ENCODE data around the gene S100A2.
"Not testable (repeated sequence)": the region's sequence is repeated elsewhere in the genome, so short reads cannot be mapped to it uniquely, and the experiment has no call there.

Gene S100A2

GRCh38 chr1:153527023-153527682 is 38.5 kb downstream of the S100A2 start:
- Histone ChIP-seq H3K9me2 (replicated peaks; ENCODE audit: low read depth, low read length) (no peaks in the 10 kb centered on the region), H3K4me3 (ENCODE audit: low read length, poor library complexity, severe bottlenecking) (no peak overlapping the region), H4K20me1 (ENCODE audit: insufficient read depth, low read length, poor library complexity, severe bottlenecking) (no peaks in the 10 kb centered on the region), H3K9me3 (ENCODE audit: insufficient read depth, low read depth, low read length) (no peaks in the 10 kb centered on the region), H3K9ac (ENCODE audit: low read depth, low read length, poor library complexity, severe bottlenecking) (no peak overlapping the region), H3K4me1 (ENCODE audit: insufficient read depth, low read length, poor library complexity, severe bottlenecking) (peaks cover 22% of the 10 kb centered on the region), H3K36me3 (ENCODE audit: insufficient read depth, low read length) (no peaks in the 10 kb centered on the region), H3K4me2 (ENCODE audit: low read depth, low read length, poor library complexity, severe bottlenecking) (no peak overlapping the region), H3K79me2 (ENCODE audit: insufficient read depth, low read length) (no peaks in the 10 kb centered on the region), H3K27me3 (ENCODE audit: insufficient read depth, low read length, poor library complexity, severe bottlenecking) (no peaks in the 10 kb centered on the region), H3F3A (ENCODE audit: low read depth) (peaks cover 13% of the 10 kb centered on the region), H2AFZ (ENCODE audit: low read length) (no peak overlapping the region)
- no peak for TF ChIP-seq EZH2phosphoT487 (IDR thresholded peaks at IDR 0.05; ENCODE audit: borderline replicate concordance)
- TF ChIP-seq CTCF (conservative IDR thresholded peaks at IDR 0.05; ENCODE audit: low read length) = no peak

- Histone ChIP-seq H3K79me2 (ENCODE audit: insufficient read depth, low read length) (no peaks in the 10 kb centered on the region), H4K20me1 (ENCODE audit: insufficient read depth, low read length, poor library complexity, severe bottlenecking) (no peaks in the 10 kb centered on the region), H3K9me2 (replicated peaks; ENCODE audit: low read depth, low read length) (no peaks in the 10 kb centered on the region), H3K9ac (ENCODE audit: low read depth, low read length, poor library complexity, severe bottlenecking) (no peak overlapping the region), H3K27me3 (ENCODE audit: insufficient read depth, low read length, poor library complexity, severe bottlenecking) (no peaks in the 10 kb centered on the region), H3K4me3 (ENCODE audit: low read length, poor library complexity, severe bottlenecking) (no peak overlapping the region), H3K36me3 (ENCODE audit: insufficient read depth, low read length) (no peaks in the 10 kb centered on the region), H3K4me1 (ENCODE audit: insufficient read depth, low read length, poor library complexity, severe bottlenecking) (peaks cover 12% of the 10 kb centered on the region), H3K9me3 (ENCODE audit: insufficient read depth, low read depth, low read length) (no peaks in the 10 kb centered on the region), H2AFZ (ENCODE audit: low read length) (no peak overlapping the region), H3K4me2 (ENCODE audit: low read depth, low read length, poor library complexity, severe bottlenecking) (no peak overlapping the region), H3F3A (ENCODE audit: low read depth) (peaks cover 4% of the 10 kb centered on the region)
- TF ChIP-seq EZH2phosphoT487 (IDR thresholded peaks at IDR 0.05; ENCODE audit: borderline replicate concordance) = no peak
- no peak for TF ChIP-seq CTCF (conservative IDR thresholded peaks at IDR 0.05; ENCODE audit: low read length)
These were observed 39.5 kb downstream of the S100A2 start for GRCh38 chr1:153526132-153526543.

- H3K79me2 ChIP-seq (ENCODE audit: insufficient read depth, low read length) = no peaks in the 10 kb centered on the region
- no peaks in the 10 kb centered on the region for H3K27me3 ChIP-seq (ENCODE audit: insufficient read depth, low read length, poor library complexity, severe bottlenecking)
- TF ChIP-seq EZH2phosphoT487 (IDR thresholded peaks at IDR 0.05; ENCODE audit: borderline replicate concordance) = no peak
- TF ChIP-seq CTCF (conservative IDR thresholded peaks at IDR 0.05; ENCODE audit: low read length) = no peak
- H3K4me3 ChIP-seq (ENCODE audit: low read length, poor library complexity, severe bottlenecking) = no peak overlapping the region
- no peaks in the 10 kb centered on the region for H3K36me3 ChIP-seq (ENCODE audit: insufficient read depth, low read length)
- H3F3A ChIP-seq (ENCODE audit: low read depth) = no peaks in the 10 kb centered on the region
- no peak overlapping the region for H3K9ac ChIP-seq (ENCODE audit: low read depth, low read length, poor library complexity, severe bottlenecking)
- H3K4me2 ChIP-seq (ENCODE audit: low read depth, low read length, poor library complexity, severe bottlenecking) = no peak overlapping the region
- no peaks in the 10 kb centered on the region for H3K9me3 ChIP-seq (ENCODE audit: insufficient read depth, low read depth, low read length)
- H4K20me1 ChIP-seq (ENCODE audit: insufficient read depth, low read length, poor library complexity, severe bottlenecking) = no peaks in the 10 kb centered on the region
- H3K4me1 ChIP-seq (ENCODE audit: insufficient read depth, low read length, poor library complexity, severe bottlenecking) = peaks cover 4% of the 10 kb centered on the region
- no peaks in the 10 kb centered on the region for H3K9me2 ChIP-seq (replicated peaks; ENCODE audit: low read depth, low read length)
- no peak overlapping the region for H2AFZ ChIP-seq (ENCODE audit: low read length)
These were observed 40.4 kb downstream of the S100A2 start for GRCh38 chr1:153525088-153525728.

GRCh38 chr1:153522353-153523048 is 43.1 kb downstream of the S100A2 start:
- not testable (repeated sequence) for H3K4me1 ChIP-seq (ENCODE audit: insufficient read depth, low read length, poor library complexity, severe bottlenecking); H3K9me3 ChIP-seq (ENCODE audit: insufficient read depth, low read depth, low read length); H3K27me3 ChIP-seq (ENCODE audit: insufficient read depth, low read length, poor library complexity, severe bottlenecking); H3K9me2 ChIP-seq (replicated peaks; ENCODE audit: low read depth, low read length); H3K36me3 ChIP-seq (ENCODE audit: insufficient read depth, low read length); H3K4me2 ChIP-seq (ENCODE audit: low read depth, low read length, poor library complexity, severe bottlenecking); H4K20me1 ChIP-seq (ENCODE audit: insufficient read depth, low read length, poor library complexity, severe bottlenecking); H3K9ac ChIP-seq (ENCODE audit: low read depth, low read length, poor library complexity, severe bottlenecking); H2AFZ ChIP-seq (ENCODE audit: low read length); H3K4me3 ChIP-seq (ENCODE audit: low read length, poor library complexity, severe bottlenecking); H3F3A ChIP-seq (ENCODE audit: low read depth); H3K79me2 ChIP-seq (ENCODE audit: insufficient read depth, low read length)

- H3K9me3 ChIP-seq (ENCODE audit: insufficient read depth, low read depth, low read length); H3K27me3 ChIP-seq (ENCODE audit: insufficient read depth, low read length, poor library complexity, severe bottlenecking); H3K4me3 ChIP-seq (ENCODE audit: low read length, poor library complexity, severe bottlenecking); H3K9me2 ChIP-seq (replicated peaks; ENCODE audit: low read depth, low read length); H3K4me1 ChIP-seq (ENCODE audit: insufficient read depth, low read length, poor library complexity, severe bottlenecking); H3F3A ChIP-seq (ENCODE audit: low read depth); H4K20me1 ChIP-seq (ENCODE audit: insufficient read depth, low read length, poor library complexity, severe bottlenecking); H3K4me2 ChIP-seq (ENCODE audit: low read depth, low read length, poor library complexity, severe bottlenecking); H3K36me3 ChIP-seq (ENCODE audit: insufficient read depth, low read length); H2AFZ ChIP-seq (ENCODE audit: low read length); H3K9ac ChIP-seq (ENCODE audit: low read depth, low read length, poor library complexity, severe bottlenecking); H3K79me2 ChIP-seq (ENCODE audit: insufficient read depth, low read length): not testable (repeated sequence)
These were observed 43.8 kb downstream of the S100A2 start for GRCh38 chr1:153521808-153522207.
